Sigmoid colon (tissue), 4 donors: ENCODE data around the gene MTUS2.

Source experiments
- CTCF ChIP-seq, 4 experiments: fragments of 450-650 bp in 3 of 4; fragments of 200-600 bp in 1 of 4; IDR thresholded peaks; one replicate each; pipeline ENCODE4 v1.5.1; 2016 to 2019; ENCODE audit warnings: antibody characterized with exemption in 4 of 4, mild to moderate bottlenecking in 3 of 4, moderate library complexity in 2 of 4
- POLR2A ChIP-seq, 2 donors: fragments of 450-650 bp; IDR thresholded peaks; one replicate each; pipeline ENCODE4 v1.6.1; 2016; ENCODE audit warnings: antibody characterized with exemption in 2 of 2, mild to moderate bottlenecking in 2 of 2, moderate library complexity in 2 of 2
- POLR2AphosphoS5 ChIP-seq, 4 donors: sonication (generic); formaldehyde crosslinking; IDR thresholded peaks; one replicate each; pipeline ENCODE4 v1.6.1; 2017; ENCODE audit warnings: antibody characterized with exemption in 4 of 4

DNA sequence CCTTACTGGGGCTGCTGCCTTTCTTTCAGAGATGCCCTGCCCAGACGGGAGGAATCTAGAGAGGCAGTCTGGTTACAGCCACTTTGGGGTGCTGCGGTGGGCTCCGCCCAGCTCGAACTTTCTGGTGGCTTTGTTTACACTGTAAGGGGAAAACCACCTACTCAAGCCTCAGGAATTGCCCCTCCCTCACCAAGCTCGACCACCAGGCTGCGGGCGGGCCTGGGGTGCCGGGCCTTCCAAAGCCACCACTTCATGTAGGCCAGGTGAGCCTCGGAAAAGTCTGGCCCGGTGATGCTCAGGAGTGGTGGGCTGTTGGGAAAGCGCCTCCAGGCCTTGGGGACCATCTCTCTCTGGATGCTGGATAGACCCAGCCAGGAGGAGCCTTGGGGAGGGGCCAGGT is 218.6 kb downstream of the MTUS2 start:
- TF ChIP-seq POLR2A (IDR thresholded peaks at IDR 0.05) (no peak), CTCF (IDR thresholded peaks at IDR 0.05) (no peak), POLR2AphosphoS5 (IDR thresholded peaks at IDR 0.05) (no peak)
